HG02885 (cell line): ENCODE data around the gene DLEC1.

ENCODE experiments used
- ATAC-seq: cut with Tn5 transposase; IDR thresholded peaks from one replicate; pipeline ENCODE4 v1.9.1; 2021; ENCODE audit warnings: mild to moderate bottlenecking; ENCODE audit not compliant: unreplicated experiment, poor library complexity

The DLEC1 gene

GRCh38 chr3:38168151-38169026, 129.4 kb downstream of the DLEC1 start:
- no peak for ATAC-seq

- ATAC-seq, result no peak
Measured at GRCh38 chr3:38169027-38169317, 130.0 kb downstream of the DLEC1 start.

GRCh38 chr3:38170722-38171121, 131.7 kb downstream of the DLEC1 start:
- no peak for ATAC-seq

GRCh38 chr3:38171622-38172021, 132.6 kb downstream of the DLEC1 start:
- ATAC-seq, result no peak
